Activated CD4-positive, alpha-beta T cell treated with anti-CD3 and anti-CD28 coated beads, Interleukin-2, amount 50 U/mL, for 1 hour (primary cell): Measurements from ENCODE around the gene CASKIN2.

Experiments
- DNase-seq: peaks from one replicate; pipeline ENCODE4 v3.0.0-alpha.2; 2020

Gene CASKIN2

DNA sequence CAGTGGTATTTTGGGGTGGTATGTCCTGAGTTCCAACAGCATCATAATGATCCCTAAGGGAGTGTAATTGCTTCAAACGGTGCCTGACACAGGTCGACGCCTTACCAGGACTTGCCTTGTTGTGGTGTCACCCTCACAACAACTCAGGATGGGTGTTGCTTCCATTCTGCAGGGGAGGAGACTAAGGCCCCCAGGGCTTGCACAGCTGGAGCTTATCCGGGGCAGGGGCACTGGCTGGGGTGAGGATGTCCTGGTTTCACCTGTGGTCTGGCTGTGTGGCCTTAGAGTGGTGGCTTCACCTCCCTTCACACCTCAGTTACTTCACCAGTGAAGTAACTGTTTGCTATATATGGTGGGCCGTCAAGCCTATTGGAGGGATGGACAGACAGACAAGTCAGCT lies 33.5 kb upstream of the CASKIN2 start:
- no peak for DNase-seq

DNA sequence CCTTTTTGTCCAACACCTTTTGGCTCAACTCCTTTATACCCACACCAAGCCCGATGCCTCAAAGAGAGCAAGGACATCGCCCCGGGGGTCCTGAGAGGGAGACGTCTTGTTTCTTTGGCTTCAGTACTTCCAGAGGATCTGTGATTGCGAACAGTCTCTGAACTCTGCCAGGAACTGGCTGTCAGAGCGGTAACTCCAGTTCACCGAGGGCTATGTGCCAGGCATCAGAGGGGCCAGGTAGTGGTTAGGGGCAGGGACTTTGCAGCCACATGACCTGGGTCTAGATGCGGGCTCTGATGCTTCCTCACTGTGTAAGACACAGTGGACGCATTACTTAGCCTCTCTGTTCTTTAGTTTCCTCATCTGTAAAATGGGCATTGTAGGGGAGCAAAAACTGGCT lies 31.8 kb upstream of the CASKIN2 start:
- no peak for DNase-seq

- DNase-seq = no peak
Observed at GRCh38 chr17:75546181-75546580, 30.8 kb upstream of the CASKIN2 start.

DNA sequence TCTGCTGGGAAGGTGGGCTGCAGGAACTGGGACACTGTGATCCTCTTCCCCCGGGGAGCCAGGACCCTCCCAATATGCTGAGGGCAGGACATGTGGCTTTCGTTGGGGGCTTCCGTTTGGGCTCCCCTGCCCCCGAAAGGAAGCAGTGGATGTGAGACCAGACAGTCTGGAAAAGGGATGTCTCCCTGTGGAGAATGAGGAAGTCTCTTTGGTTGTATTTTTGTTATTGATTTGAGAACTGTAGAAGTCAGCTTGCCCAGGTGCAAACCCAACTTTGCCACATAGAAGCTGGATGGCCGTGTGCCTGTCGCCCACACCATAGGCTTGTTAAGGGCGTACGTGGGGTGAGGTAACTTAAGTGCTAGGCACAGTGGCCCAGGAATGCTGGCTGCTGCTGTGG lies 28.9 kb upstream of the CASKIN2 start:
- no peak for DNase-seq

GRCh38 chr17:75542728-75543336 lies 27.5 kb upstream of the CASKIN2 start:
- DNase-seq = no peak

- no peak for DNase-seq
Observed at GRCh38 chr17:75542229-75542628, 26.9 kb upstream of the CASKIN2 start.

GRCh38 chr17:75540923-75541503 lies 25.7 kb upstream of the CASKIN2 start:
- DNase-seq = no peak

GRCh38 chr17:75539967-75540729 lies 24.8 kb upstream of the CASKIN2 start:
- DNase-seq = no peak

DNA sequence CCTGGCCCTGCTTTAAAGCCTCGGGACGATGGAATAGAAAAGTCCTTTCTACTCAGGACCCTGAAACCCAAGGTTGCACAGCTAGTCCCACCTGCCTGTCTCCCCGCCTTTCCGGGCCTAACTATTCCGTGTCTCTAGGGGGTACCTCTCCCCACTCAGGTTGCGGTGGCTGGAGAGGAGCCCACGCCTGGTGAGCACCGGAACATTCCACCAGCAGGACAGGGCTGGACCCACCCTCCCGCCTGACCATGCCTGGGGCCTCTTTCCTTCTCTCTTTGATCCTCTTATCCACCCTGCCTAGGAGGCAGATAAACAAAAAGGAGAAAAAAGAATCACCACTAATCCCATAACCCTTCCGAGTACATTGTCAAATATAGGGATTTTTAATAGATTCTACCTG lies 21.0 kb upstream of the CASKIN2 start:
- no peak for DNase-seq

DNA sequence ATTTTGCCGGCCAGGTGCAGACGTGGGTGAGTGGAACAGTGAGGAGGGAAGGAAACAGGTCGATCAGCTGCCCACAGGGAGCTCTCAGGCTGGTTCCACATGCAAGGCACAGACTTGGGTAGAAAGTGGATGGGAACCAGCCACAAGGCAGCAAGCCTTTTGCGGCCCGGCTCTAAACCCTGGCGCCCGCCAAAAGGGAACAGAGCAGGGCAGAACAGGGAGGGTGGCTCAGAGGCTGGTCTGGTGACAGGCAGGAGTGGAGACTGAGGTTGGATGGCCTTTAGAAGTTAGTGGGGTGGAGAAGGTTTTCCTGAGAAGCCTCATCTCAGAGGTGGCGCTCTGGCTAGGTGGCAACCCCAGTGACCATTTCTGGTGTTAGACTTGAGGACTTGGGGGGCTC lies 20.5 kb upstream of the CASKIN2 start:
- no peak for DNase-seq

GRCh38 chr17:75535119-75535537 lies 19.8 kb upstream of the CASKIN2 start:
- peak; percentile 35 for DNase-seq

DNA sequence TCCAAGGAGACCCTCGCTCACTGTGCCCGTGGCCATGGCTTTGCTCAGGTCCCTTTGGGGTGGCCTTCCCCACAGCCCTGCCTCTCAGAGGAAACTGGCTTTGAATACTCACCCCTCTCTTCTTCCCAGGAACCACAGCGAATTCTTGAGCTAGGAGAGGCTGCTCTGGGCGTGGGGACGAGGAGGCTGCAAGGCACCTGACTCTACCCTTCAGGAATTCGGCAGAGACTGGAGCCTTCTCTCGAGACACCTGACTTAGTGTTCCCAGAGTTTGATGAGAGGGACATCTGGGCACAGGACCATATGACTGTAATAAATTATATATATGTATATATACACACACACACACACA lies 16.4 kb upstream of the CASKIN2 start:
- DNase-seq = no peak

- no peak for DNase-seq
Observed at GRCh38 chr17:75530837-75531720, 15.7 kb upstream of the CASKIN2 start.

GRCh38 chr17:75526555-75527270 lies 11.4 kb upstream of the CASKIN2 start:
- no peak for DNase-seq

- DNase-seq = no peak
Observed at GRCh38 chr17:75525806-75526554, 10.6 kb upstream of the CASKIN2 start.

- DNase-seq = peak; percentile 79
Observed at GRCh38 chr17:75524970-75525805, 9.9 kb upstream of the CASKIN2 start, which contains the start of gene LLGL2. TSS of gene LLGL2 (plus strand) at chr17:75525697. CDS start at chr17:75543427, 17,730 bp downstream.

- no peak for DNase-seq
Observed at GRCh38 chr17:75524269-75524969, 9.1 kb upstream of the CASKIN2 start.

DNA sequence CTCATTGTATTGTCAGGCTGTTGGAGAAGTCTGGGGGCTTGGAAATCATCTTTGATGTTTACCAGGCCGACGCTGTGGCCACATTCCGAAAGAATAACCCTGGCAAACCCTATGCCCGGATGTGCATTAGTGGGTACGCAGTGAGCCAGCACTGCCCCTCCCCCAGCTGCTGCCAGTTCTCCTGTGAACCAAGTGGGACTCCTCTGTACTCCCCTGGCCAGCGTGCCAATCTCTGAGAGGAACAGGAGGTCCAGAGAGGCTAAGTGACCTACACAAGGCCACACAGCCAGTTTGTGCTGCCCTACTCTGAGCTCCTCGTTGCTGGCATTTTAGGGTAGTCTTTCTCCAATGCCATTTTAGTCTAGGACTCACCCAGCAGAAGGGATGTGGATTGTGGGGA lies 8.3 kb upstream of the CASKIN2 start:
- DNase-seq = no peak

DNA sequence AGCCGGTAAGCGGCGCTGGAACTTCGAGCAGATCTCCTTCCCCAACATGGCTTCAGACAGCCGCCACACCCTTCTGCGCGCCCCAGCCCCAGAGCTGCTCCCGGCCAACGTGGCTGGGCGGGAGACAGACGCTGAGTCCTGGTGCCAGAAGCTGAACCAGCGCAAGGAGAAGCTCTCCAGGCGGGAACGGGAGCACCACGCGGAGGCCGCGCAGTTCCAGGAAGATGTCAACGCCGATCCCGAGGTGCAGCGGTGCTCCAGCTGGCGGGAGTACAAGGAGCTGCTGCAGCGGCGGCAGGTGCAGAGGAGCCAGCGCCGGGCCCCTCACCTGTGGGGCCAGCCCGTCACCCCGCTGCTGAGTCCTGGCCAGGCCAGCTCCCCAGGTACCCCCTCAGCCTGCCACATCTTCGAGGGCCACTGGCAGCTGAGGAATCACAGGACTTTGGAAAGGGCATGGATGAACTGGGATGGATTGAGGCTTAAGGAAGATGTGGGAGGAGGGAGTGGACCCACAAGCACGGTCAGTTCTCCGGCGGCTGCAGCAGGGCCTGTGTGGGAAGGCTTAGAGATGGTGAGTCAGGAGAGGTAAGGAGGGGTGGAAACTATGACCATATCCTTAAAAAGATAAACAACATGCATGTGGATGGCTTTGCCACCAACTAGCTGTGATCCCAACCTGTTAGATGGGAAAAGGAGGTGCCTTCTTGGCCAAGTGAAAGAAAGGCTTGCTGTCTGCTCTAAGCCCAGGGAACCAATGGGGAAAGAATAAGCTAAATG lies 6.8 kb upstream of the CASKIN2 start:
- DNase-seq = no peak
